GM12865 (cell line): Measurements from ENCODE around the gene DPYSL3.

Source experiments
- DNase-seq: peaks from one replicate; pipeline ENCODE4 v3.0.0; 2010; ENCODE audit warnings: low read depth
- H3K4me3 ChIP-seq: 2 replicates; pipeline ENCODE4 v1.5.1; 2011; ENCODE audit warnings: mild to moderate bottlenecking, low read depth, low read length, control low read depth
- TF ChIP-seq, protein P1 (sequence below): IDR thresholded peaks from 2 replicates; pipeline ENCODE4 v1.5.1; 2011; ENCODE audit warnings: low read length, control low read depth, low read depth, inconsistent platforms; ENCODE audit not compliant: insufficient read depth; ENCODE audit errors: missing control alignments

Gene DPYSL3

DNA sequence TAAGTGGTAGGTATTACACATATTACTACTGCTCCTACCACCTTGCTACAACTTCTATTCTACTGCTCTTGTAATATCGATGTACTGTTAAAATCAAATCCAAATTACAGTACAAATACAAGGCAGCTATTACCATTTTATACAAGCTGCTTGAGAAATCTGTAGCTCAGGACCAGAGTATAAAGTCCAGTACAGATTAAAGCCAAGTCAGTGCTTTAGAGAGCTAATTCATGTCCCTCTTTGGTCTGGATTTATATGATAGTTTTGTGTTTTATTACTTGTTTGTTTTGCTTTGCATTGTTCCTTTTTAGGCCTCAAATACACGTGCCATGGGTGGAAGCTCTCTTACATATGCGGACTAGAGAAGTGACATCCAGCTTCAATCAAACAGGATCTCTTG is 75.8 kb downstream of the DPYSL3 start:
- TF ChIP-seq, protein P1, sequence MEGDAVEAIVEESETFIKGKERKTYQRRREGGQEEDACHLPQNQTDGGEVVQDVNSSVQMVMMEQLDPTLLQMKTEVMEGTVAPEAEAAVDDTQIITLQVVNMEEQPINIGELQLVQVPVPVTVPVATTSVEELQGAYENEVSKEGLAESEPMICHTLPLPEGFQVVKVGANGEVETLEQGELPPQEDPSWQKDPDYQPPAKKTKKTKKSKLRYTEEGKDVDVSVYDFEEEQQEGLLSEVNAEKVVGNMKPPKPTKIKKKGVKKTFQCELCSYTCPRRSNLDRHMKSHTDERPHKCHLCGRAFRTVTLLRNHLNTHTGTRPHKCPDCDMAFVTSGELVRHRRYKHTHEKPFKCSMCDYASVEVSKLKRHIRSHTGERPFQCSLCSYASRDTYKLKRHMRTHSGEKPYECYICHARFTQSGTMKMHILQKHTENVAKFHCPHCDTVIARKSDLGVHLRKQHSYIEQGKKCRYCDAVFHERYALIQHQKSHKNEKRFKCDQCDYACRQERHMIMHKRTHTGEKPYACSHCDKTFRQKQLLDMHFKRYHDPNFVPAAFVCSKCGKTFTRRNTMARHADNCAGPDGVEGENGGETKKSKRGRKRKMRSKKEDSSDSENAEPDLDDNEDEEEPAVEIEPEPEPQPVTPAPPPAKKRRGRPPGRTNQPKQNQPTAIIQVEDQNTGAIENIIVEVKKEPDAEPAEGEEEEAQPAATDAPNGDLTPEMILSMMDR: no peak
- DNase-seq: no peak
- H3K4me3 ChIP-seq: no peak overlapping the region

DNA sequence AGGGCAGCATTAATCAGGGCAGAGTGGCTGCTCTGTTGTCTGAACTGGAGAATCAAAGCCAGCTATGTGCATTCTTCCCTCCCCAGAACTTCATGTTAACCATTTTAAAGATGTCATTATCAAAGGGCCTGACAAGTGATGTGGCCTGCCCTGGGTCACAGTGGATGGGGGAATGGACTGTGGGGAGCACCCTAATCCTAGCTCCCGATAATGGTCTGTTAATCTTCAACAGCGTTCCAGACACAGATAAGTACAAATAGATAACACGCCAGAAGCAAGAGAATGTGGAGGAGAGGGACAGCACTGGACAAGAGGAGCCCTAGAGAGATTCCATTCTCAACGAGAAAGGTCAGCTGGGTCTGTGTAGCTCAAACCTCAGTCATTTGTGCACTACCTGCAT is 77.5 kb downstream of the DPYSL3 start:
- no peak for DNase-seq
- no peak overlapping the region for H3K4me3 ChIP-seq
- TF ChIP-seq, protein P1: no peak

DNA sequence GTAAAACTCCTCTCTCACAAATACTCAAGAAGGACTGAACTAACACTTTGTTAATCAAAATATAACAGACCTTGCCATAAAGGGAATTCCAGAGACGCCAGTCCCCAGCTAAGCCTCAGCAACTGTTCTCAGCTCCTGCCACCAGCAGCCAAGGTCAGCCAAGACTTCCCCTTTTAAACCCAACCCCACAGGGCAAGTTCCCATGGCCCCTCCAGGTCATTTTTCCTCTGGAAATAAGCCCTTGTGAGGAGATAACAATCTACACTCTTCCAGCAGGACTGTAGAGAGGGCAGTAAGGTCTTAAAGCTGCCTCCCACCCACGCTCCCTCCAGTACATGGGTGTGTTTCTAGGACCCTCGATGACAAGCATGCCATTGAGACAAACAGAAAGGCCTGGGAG is 78.3 kb downstream of the DPYSL3 start:
- TF ChIP-seq, protein P1: no peak
- H3K4me3 ChIP-seq: no peak overlapping the region
- no peak for DNase-seq

DNA sequence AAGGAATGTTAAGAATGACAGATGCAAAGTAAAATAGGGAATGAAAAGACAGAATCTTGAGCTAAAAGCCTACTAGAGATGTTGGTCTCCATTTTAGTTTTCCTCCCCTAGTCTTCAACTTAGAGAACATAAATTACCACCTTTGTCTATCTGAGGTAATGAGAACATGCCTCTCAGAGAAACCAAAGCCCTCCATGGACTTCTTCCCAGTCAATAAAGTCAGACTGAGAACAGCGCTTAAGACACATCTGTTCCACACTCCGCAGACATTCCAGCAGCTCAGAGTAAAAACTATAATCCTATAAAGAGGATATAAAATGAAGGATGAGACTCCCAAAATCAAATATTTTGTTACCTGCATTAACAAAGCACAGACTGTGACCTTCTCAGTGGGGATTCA is 79.2 kb downstream of the DPYSL3 start:
- TF ChIP-seq, protein P1: no peak
- no peak for DNase-seq
- no peak overlapping the region for H3K4me3 ChIP-seq

DNA sequence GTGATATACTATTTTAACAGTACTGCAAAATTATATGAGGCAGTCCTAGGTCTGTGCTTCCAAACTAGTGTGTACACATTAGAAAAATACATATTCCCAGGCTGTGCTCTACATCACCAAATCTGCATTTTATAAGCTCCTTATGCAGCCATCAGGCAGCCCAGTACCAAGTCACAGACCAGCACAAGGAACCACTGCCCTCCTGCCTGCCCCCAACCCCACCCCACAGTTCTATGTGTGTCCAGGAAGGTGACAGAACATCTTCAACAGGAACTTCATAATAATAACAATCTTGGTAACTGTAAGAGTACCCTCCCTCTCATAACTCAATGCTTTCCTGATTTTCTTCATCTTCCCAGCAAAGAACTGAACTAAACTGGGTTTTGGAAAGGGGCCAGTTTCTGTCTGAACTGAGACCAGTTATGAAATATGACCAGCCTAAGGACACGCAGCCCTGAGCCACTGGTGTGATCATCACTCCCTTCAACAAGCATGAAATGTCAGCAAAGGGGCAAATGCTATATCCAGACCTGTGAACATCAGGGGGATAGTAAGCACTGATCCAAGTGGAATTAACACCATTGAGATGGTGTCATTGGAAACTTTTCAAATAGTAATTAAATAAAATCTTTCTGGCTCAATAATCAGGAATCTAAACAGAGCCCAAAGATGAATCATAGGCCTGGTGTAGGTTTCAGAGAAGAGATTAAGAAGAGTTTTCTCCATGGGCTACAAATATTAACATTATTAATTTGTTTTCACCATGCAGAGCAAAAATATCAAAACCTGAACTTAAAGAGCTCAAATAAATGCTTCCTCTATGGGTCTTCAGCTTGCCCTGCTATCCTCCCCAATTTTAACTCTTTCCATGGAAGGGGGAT is 82.1 kb downstream of the DPYSL3 start:
- no peak for DNase-seq
- H3K4me3 ChIP-seq: no peak overlapping the region
- TF ChIP-seq, protein P1: no peak

DNA sequence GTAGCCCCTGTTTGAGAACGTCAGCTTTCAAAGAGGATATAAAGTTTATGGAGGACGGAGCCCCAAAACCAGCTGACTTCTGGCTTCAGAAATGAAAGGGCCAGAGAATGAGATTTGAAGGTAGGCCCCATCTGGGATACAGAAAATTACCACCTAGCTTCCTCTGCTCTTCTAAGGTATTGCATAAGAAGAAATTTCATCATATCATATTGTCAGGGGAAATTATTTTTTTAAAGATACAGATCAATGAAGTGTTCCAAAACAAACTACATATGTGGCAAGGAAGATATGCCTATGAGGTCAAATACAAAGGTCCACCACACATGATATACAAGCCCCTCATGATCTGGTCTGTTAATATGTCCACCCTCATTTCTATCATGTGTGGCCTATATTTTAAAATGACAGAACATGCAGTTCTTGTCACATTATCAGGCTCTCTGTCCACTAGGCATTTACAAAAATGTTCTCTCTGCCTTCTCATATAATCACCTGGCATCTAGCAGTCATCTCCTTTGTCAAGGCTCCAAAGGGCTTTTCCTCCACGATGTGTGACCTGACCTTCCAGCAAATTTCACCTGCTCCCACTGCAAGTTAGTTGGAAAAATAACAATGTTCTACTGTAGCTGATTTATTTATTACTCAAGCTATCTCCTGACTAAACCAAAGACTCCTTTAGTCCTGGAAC is 83.1 kb downstream of the DPYSL3 start:
- DNase-seq: no peak
- TF ChIP-seq, protein P1: no peak
- H3K4me3 ChIP-seq: no peak overlapping the region

DNA sequence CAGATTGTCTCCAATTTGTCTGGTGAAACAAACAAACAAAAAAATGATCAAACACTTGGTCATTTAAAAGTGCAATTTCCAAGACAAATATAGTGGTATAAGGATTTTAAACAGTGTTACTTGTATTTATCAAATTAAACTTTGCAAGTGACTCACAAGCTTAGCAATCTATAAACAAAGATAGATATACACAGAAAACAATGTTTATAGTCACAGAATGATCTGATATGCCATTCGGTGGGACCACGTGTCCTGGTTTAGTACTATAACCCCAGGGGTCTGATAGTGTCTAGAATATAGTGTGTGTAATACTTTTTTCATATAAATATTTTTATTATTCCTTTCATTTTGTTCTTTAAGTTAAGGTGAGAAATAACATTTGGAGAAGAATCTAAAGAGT is 91.3 kb downstream of the DPYSL3 start:
- H3K4me3 ChIP-seq: no peak overlapping the region
- no peak for DNase-seq
- TF ChIP-seq, protein P1: no peak
